ENCODE data around the gene PLCB1.

Gene PLCB1

GRCh38 chr20:8225658-8226057 is 93.6 kb downstream of the PLCB1 start:
- no peak for TF ChIP-seq CTCF (IDR thresholded peaks at IDR 0.05; ENCODE audit: borderline replicate concordance, extremely low read depth, low read length, poor library complexity, severe bottlenecking)
- TF ChIP-seq EZH2 (IDR thresholded peaks at IDR 0.05; ENCODE audit: borderline replicate concordance, low read depth, low read length, severe bottlenecking) = no peak

GRCh38 chr20:8226106-8226505 is 94.0 kb downstream of the PLCB1 start:
- ATAC-seq (ENCODE audit: insufficient read depth, low read depth) (no peak), DNase-seq (no peak)
- Histone ChIP-seq H3K4me3 (ENCODE audit: low read depth in 1 of 2, low read length in 2 of 2) (no peak overlapping the region), H3K36me3 (ENCODE audit: insufficient read depth, low read length) (no peaks in the 10 kb centered on the region), H3K4me1 (ENCODE audit: insufficient read depth, low read length) (no peaks in the 10 kb centered on the region), H3K79me2 (ENCODE audit: insufficient read depth, low read length) (peaks cover 57% of the 10 kb centered on the region), H3K9me3 (ENCODE audit: insufficient read depth, low read length, severe bottlenecking) (no peaks in the 10 kb centered on the region), H3K4me2 (ENCODE audit: insufficient read depth, low read length) (no peak overlapping the region), H3K27me3 (ENCODE audit: insufficient read depth, low read length, poor library complexity) (no peaks in the 10 kb centered on the region), H2AFZ (ENCODE audit: low read depth, low read length) (no peak overlapping the region), H3K9ac (ENCODE audit: low read depth, low read length) (no peak overlapping the region), H3K27ac (ENCODE audit: low read length) (no peak overlapping the region), H4K20me1 (ENCODE audit: insufficient read depth, low read length) (peaks cover 13% of the 10 kb centered on the region; the same call in 1 of the 2 replicates)
- no peak for TF ChIP-seq CTCF (IDR thresholded peaks at IDR 0.05; ENCODE audit: borderline replicate concordance, extremely low read depth, low read length, poor library complexity, severe bottlenecking)
- no peak for TF ChIP-seq EZH2 (IDR thresholded peaks at IDR 0.05; ENCODE audit: borderline replicate concordance, low read depth, low read length, severe bottlenecking)

More at GRCh38 chr20:8225658-8226057, 93.6 kb downstream of the PLCB1 start:
- Histone ChIP-seq H3K79me2 (ENCODE audit: insufficient read depth, low read length) (peaks cover 56% of the 10 kb centered on the region), H3K4me1 (ENCODE audit: insufficient read depth, low read length) (no peaks in the 10 kb centered on the region), H3K27me3 (ENCODE audit: insufficient read depth, low read length, poor library complexity) (no peaks in the 10 kb centered on the region), H2AFZ (ENCODE audit: low read depth, low read length) (no peak overlapping the region), H3K4me2 (ENCODE audit: insufficient read depth, low read length) (no peak overlapping the region), H3K4me3 (ENCODE audit: low read depth in 1 of 2, low read length in 2 of 2) (no peak overlapping the region), H3K9ac (ENCODE audit: low read depth, low read length) (no peak overlapping the region), H4K20me1 (ENCODE audit: insufficient read depth, low read length) (peaks cover 9% of the 10 kb centered on the region; the same call in 1 of the 2 replicates), H3K36me3 (ENCODE audit: insufficient read depth, low read length) (no peaks in the 10 kb centered on the region), H3K9me3 (ENCODE audit: insufficient read depth, low read length, severe bottlenecking) (no peaks in the 10 kb centered on the region), H3K27ac (ENCODE audit: low read length) (no peak overlapping the region)
- DNase-seq = no peak
- no peak for ATAC-seq (ENCODE audit: insufficient read depth, low read depth)

GRCh38 chr20:8227293-8227692 is 95.2 kb downstream of the PLCB1 start:
- H3K27me3 ChIP-seq (ENCODE audit: insufficient read depth, low read length, poor library complexity) = no peaks in the 10 kb centered on the region
- TF ChIP-seq CTCF (IDR thresholded peaks at IDR 0.05; ENCODE audit: borderline replicate concordance, extremely low read depth, low read length, poor library complexity, severe bottlenecking) (no peak), EZH2 (IDR thresholded peaks at IDR 0.05; ENCODE audit: borderline replicate concordance, low read depth, low read length, severe bottlenecking) (no peak)
- no peak for DNase-seq
- no peak overlapping the region for H3K4me3 ChIP-seq (ENCODE audit: low read depth in 1 of 2, low read length in 2 of 2)
- H2AFZ ChIP-seq (ENCODE audit: low read depth, low read length) = no peak overlapping the region
- no peak overlapping the region for H3K4me2 ChIP-seq (ENCODE audit: insufficient read depth, low read length)
- H3K9me3 ChIP-seq (ENCODE audit: insufficient read depth, low read length, severe bottlenecking) = no peaks in the 10 kb centered on the region
- H3K79me2 ChIP-seq (ENCODE audit: insufficient read depth, low read length) = peaks cover 69% of the 10 kb centered on the region
- no peak for ATAC-seq (ENCODE audit: insufficient read depth, low read depth)
- no peak overlapping the region for H3K9ac ChIP-seq (ENCODE audit: low read depth, low read length)
- H3K4me1 ChIP-seq (ENCODE audit: insufficient read depth, low read length) = no peaks in the 10 kb centered on the region
- no peak overlapping the region for H3K27ac ChIP-seq (ENCODE audit: low read length)
- no peaks in the 10 kb centered on the region for H3K36me3 ChIP-seq (ENCODE audit: insufficient read depth, low read length)
- H4K20me1 ChIP-seq (ENCODE audit: insufficient read depth, low read length) = peaks cover 17% of the 10 kb centered on the region; the same call in 1 of the 2 replicates

GRCh38 chr20:8228315-8228714 is 96.2 kb downstream of the PLCB1 start:
- H4K20me1 ChIP-seq (ENCODE audit: insufficient read depth, low read length) = peaks cover 19% of the 10 kb centered on the region; the same call in 1 of the 2 replicates
- no peak for TF ChIP-seq EZH2 (IDR thresholded peaks at IDR 0.05; ENCODE audit: borderline replicate concordance, low read depth, low read length, severe bottlenecking)
- TF ChIP-seq CTCF (IDR thresholded peaks at IDR 0.05; ENCODE audit: borderline replicate concordance, extremely low read depth, low read length, poor library complexity, severe bottlenecking) = no peak

More at GRCh38 chr20:8228315-8228714, 96.2 kb downstream of the PLCB1 start:
- H3K4me3 ChIP-seq (ENCODE audit: low read depth in 1 of 2, low read length in 2 of 2) = no peak overlapping the region
- no peak overlapping the region for H3K27ac ChIP-seq (ENCODE audit: low read length)
- no peaks in the 10 kb centered on the region for H3K9me3 ChIP-seq (ENCODE audit: insufficient read depth, low read length, severe bottlenecking)
- ATAC-seq (ENCODE audit: insufficient read depth, low read depth) (0 out of 3 replicates have a peak, but pooled peaks have one; percentile 9), DNase-seq (no peak)
- no peaks in the 10 kb centered on the region for H3K27me3 ChIP-seq (ENCODE audit: insufficient read depth, low read length, poor library complexity)
- H3K4me2 ChIP-seq (ENCODE audit: insufficient read depth, low read length) = no peak overlapping the region
- H3K4me1 ChIP-seq (ENCODE audit: insufficient read depth, low read length) = no peaks in the 10 kb centered on the region
- no peaks in the 10 kb centered on the region for H3K36me3 ChIP-seq (ENCODE audit: insufficient read depth, low read length)
- no peak overlapping the region for H2AFZ ChIP-seq (ENCODE audit: low read depth, low read length)
- H3K9ac ChIP-seq (ENCODE audit: low read depth, low read length) = no peak overlapping the region
- peaks cover 72% of the 10 kb centered on the region for H3K79me2 ChIP-seq (ENCODE audit: insufficient read depth, low read length)
